ENCODE measurements around the gene BCR. TPM values are rescaled to one million over a fixed set of nuclear protein-coding genes. Genes with fewer than 3 reads are reported as not detected.

Gene BCR
- total and polyA plus RNA-seq, 2 of the 13 experiments (the other 11 are each of a cell fraction or from before 2014, with no cell fraction given), result 19.9 to 33.6 TPM

DNA sequence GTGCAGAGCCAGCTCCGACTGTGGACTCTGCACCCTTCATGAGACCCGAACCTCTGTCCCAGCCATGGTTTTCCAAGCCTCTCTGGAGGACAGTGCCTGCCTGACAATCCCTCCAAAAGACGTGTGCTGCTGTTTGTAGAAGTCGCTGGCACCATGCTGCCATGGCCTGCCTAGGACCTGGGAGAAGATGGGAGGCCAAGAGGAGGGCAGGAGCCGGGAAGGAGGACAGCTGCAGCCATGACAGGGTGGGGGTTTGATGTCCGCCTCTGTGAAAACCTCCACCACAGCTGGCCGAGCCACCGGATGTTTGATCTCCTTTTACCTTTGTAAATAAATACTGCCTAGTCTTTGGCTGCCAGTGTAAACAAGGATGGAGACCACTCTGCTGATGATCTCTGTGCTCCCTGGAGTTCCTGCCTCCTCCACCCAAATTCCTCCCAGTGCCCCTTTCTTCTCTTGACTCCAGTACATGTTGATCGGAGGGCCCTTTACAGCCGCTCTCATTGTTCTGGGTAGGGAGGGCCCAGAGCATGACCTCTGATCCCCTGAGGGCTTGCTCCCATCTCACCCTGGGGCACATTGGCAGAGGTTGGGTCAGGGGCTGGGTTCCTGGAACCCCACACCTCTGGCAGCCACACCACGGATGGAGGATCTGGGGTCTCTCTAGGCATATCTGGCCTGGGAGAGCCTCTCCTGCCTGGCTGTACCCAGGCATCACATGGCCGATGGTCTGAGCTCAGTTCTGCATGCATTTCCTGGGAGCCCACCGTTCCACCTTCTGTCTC, 66.9 kb downstream of the BCR start (continued):
- TF ChIP-seq ZBTB40 (IDR thresholded peaks at IDR 0.05) (no peak), ZBTB40 (CRISPR knock-in tag; IDR thresholded peaks at IDR 0.05) (no peak), ZMYM3 (CRISPR knock-in tag; IDR thresholded peaks at IDR 0.05) (peak; percentile 87; the same call in 1 of the 2 replicates), CREBL2 (CRISPR knock-in tag; IDR thresholded peaks at IDR 0.05; ENCODE audit: borderline replicate concordance) (no peak), PCBP1 (IDR thresholded peaks at IDR 0.05; ENCODE audit: borderline replicate concordance, low read depth, low read length) (no peak), TCF7L2 (IDR thresholded peaks at IDR 0.05; ENCODE audit: low read depth, low read length) (no peak), ZNF143 (CRISPR knock-in tag; IDR thresholded peaks at IDR 0.05) (0 out of 2 replicates have a peak, but pooled peaks have one; percentile 34), ZNF83 (CRISPR knock-in tag; IDR thresholded peaks at IDR 0.05; ENCODE audit: borderline replicate concordance) (no peak), ZNF451 (CRISPR knock-in tag; IDR thresholded peaks at IDR 0.05) (no peak), ZNF564 (CRISPR knock-in tag; IDR thresholded peaks at IDR 0.05) (no peak), HDAC2 (CRISPR knock-in tag; IDR thresholded peaks at IDR 0.05) (peak; percentile 83), ZNF614 (CRISPR knock-in tag; IDR thresholded peaks at IDR 0.05; ENCODE audit: borderline replicate concordance) (peak; percentile 51; the same call in 1 of the 2 replicates), HNRNPUL1 (IDR thresholded peaks at IDR 0.05; ENCODE audit: low read depth, low read length) (no peak), ZNF639 (CRISPR knock-in tag; conservative IDR thresholded peaks at IDR 0.05) (no peak), GATAD1 (CRISPR knock-in tag; IDR thresholded peaks at IDR 0.05) (peak; percentile 38; the same call in 1 of the 2 replicates)
- TF ChIP-seq, protein P1, sequence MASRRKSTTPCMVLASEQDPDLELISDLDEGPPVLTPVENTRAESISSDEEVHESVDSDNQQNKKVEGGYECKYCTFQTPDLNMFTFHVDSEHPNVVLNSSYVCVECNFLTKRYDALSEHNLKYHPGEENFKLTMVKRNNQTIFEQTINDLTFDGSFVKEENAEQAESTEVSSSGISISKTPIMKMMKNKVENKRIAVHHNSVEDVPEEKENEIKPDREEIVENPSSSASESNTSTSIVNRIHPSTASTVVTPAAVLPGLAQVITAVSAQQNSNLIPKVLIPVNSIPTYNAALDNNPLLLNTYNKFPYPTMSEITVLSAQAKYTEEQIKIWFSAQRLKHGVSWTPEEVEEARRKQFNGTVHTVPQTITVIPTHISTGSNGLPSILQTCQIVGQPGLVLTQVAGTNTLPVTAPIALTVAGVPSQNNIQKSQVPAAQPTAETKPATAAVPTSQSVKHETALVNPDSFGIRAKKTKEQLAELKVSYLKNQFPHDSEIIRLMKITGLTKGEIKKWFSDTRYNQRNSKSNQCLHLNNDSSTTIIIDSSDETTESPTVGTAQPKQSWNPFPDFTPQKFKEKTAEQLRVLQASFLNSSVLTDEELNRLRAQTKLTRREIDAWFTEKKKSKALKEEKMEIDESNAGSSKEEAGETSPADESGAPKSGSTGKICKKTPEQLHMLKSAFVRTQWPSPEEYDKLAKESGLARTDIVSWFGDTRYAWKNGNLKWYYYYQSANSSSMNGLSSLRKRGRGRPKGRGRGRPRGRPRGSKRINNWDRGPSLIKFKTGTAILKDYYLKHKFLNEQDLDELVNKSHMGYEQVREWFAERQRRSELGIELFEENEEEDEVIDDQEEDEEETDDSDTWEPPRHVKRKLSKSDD (CRISPR knock-in tag; IDR thresholded peaks at IDR 0.05; ENCODE audit: low read depth), result no peak
